Measurements from ENCODE around the gene PADI1.

- TF ChIP-seq POLR2A (IDR thresholded peaks at IDR 0.05; ENCODE audit: low read depth): no peak
- TF ChIP-seq, protein P1, sequence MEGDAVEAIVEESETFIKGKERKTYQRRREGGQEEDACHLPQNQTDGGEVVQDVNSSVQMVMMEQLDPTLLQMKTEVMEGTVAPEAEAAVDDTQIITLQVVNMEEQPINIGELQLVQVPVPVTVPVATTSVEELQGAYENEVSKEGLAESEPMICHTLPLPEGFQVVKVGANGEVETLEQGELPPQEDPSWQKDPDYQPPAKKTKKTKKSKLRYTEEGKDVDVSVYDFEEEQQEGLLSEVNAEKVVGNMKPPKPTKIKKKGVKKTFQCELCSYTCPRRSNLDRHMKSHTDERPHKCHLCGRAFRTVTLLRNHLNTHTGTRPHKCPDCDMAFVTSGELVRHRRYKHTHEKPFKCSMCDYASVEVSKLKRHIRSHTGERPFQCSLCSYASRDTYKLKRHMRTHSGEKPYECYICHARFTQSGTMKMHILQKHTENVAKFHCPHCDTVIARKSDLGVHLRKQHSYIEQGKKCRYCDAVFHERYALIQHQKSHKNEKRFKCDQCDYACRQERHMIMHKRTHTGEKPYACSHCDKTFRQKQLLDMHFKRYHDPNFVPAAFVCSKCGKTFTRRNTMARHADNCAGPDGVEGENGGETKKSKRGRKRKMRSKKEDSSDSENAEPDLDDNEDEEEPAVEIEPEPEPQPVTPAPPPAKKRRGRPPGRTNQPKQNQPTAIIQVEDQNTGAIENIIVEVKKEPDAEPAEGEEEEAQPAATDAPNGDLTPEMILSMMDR (IDR thresholded peaks at IDR 0.05): no peak
These were observed 7.2 kb upstream of the PADI1 start for GRCh38 chr1:17197696-17198095.
